Endodermal cell (in vitro differentiated cells): ENCODE data around the gene KCNN3. TPM values are rescaled to one million over a fixed set of nuclear protein-coding genes. Genes with fewer than 3 reads are reported as not detected.

ENCODE experiments used
- DNase-seq: peaks from one replicate; pipeline ENCODE4 v3.0.0-alpha.2; 2017
- H3K27ac ChIP-seq: 2 replicates; pipeline ENCODE4 v1.5.1; 2013; ENCODE audit warnings: mild to moderate bottlenecking, low read depth, low read length, moderate library complexity
- H3K27me3 ChIP-seq: 2 replicates; pipeline ENCODE4 v1.6.1; 2013; ENCODE audit warnings: mild to moderate bottlenecking, low read length, moderate library complexity; ENCODE audit not compliant: insufficient read depth, control insufficient read depth, poor library complexity, severe bottlenecking
- H3K36me3 ChIP-seq: 2 replicates; pipeline ENCODE4 v1.7.0; 2013; ENCODE audit warnings: mild to moderate bottlenecking, low read length, moderate library complexity; ENCODE audit not compliant: control insufficient read depth, insufficient read depth
- H3K4me1 ChIP-seq: one replicate; pipeline ENCODE4 v1.7.0; 2013; ENCODE audit warnings: low read length; ENCODE audit not compliant: control insufficient read depth, insufficient read depth
- H3K4me3 ChIP-seq: 2 replicates; pipeline ENCODE4 v1.5.1; 2013; ENCODE audit warnings: mild to moderate bottlenecking, low read length, moderate library complexity
- H3K9ac ChIP-seq: 2 replicates; pipeline ENCODE4 v1.6.1; 2013; ENCODE audit warnings: mild to moderate bottlenecking, low read length, moderate library complexity; ENCODE audit not compliant: poor library complexity, severe bottlenecking; ENCODE audit errors: extremely low read depth
- H3K9me3 ChIP-seq: 2 replicates; pipeline ENCODE4 v1.6.1; 2013; ENCODE audit warnings: mild to moderate bottlenecking, low read length, moderate library complexity; ENCODE audit not compliant: control insufficient read depth
- H3K27ac Mint-ChIP-seq: 2 replicates; pipeline ENCODE4 v1.8.0; 2020; ENCODE audit warnings: mixed read lengths
- H3K27me3 Mint-ChIP-seq: 2 replicates; pipeline ENCODE4 v1.8.0; 2021; ENCODE audit warnings: mild to moderate bottlenecking, mixed read lengths; ENCODE audit not compliant: insufficient read depth
- H3K36me3 Mint-ChIP-seq: 2 replicates; pipeline ENCODE4 v1.8.0; 2020; ENCODE audit warnings: low read depth, mixed read lengths
- H3K4me1 Mint-ChIP-seq: 2 replicates; pipeline ENCODE4 v1.8.0; 2020; ENCODE audit warnings: mixed read lengths
- H3K4me3 Mint-ChIP-seq: 2 replicates; pipeline ENCODE4 v1.8.0; 2020; ENCODE audit warnings: mild to moderate bottlenecking, moderate library complexity, mixed read lengths
- H3K9me3 Mint-ChIP-seq: 2 replicates; pipeline ENCODE4 v1.8.0; 2020; ENCODE audit warnings: mild to moderate bottlenecking, mixed read lengths
- CTCF ChIP-seq: fragments of 200-600 bp; sonication (generic); conservative IDR thresholded peaks from 2 replicates; pipeline ENCODE4 v1.5.0; 2021; ENCODE audit warnings: antibody characterized with exemption, mild to moderate bottlenecking
- WGBS, 2 experiments: methylation state at CpG; one replicate each; pipeline versions ENCODE4 v1.1.5 to v1.1.7; 2013; ENCODE audit warnings: missing lambda C conversion rate in 2 of 2, mixed read lengths in 1 of 2; ENCODE audit not compliant: insufficient coverage in 1 of 2, insufficient read length in 1 of 2; 5-methylcytosine and 5-hydroxymethylcytosine counted together
- total RNA-seq, 2 donors: library from RNA; stranded (reverse); fragmentation: NEBNext Ultra II Directional in 1 of 2; extraction: Animal tissue kit (Norgen Biotek cat#: 25700) in 1 of 2; gene quantifications; 2 replicates in 1 of 2; 3 replicates in 1 of 2; pipeline ENCODE4 v1.2.1, GENCODE V29; 2021

The KCNN3 gene
- total RNA-seq, 2 donors from 2014 or later: 0.57 to 0.75 TPM

DNA sequence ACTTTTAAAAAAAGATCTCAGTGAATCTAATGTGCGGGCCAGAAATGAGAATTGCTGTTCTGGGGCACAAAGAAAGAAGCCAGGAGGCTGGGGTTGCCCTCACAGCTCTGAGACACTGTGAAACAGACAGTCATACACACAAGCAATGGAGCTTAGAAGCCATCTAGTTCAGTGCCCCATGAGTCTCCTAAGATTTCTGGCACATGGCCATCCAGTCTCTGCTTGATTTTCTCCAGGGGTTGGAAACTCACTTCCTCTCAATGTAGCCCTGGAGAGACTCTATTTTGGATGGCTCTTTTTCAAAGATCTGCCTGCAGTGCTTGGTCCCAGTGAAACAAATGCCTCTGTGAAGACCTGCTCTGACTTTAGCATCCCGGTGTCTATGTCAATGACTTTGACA is 38.6 kb downstream of the KCNN3 start:
- H3K9me3 Mint-ChIP-seq: no peaks in the 10 kb centered on the region

GRCh38 chr1:154829062-154829461 is 41.0 kb downstream of the KCNN3 start:
- no peak overlapping the region for H3K9ac ChIP-seq
- DNase-seq: no peak
- no peak overlapping the region for H3K27ac ChIP-seq
- no peaks in the 10 kb centered on the region for H3K9me3 ChIP-seq
- 91 to 100% methylated on average over 2 to 5 of the region's 5 CpGs for WGBS, 2 experiments
- no peaks in the 10 kb centered on the region for H3K36me3 Mint-ChIP-seq
- H3K27me3 ChIP-seq: no peaks in the 10 kb centered on the region
- no peak overlapping the region for H3K4me3 ChIP-seq
- no peaks in the 10 kb centered on the region for H3K9me3 Mint-ChIP-seq
- peaks cover 2% of the 10 kb centered on the region for H3K4me1 Mint-ChIP-seq
- H3K27me3 Mint-ChIP-seq: peaks cover 1% of the 10 kb centered on the region
- no peak overlapping the region for H3K4me3 Mint-ChIP-seq
- no peak overlapping the region for H3K27ac Mint-ChIP-seq
- H3K36me3 ChIP-seq: no peaks in the 10 kb centered on the region
- no peak for TF ChIP-seq CTCF
- no peaks in the 10 kb centered on the region for H3K4me1 ChIP-seq

More for the DNA sequence above, 38.6 kb downstream of the KCNN3 start:
- Histone ChIP-seq H3K36me3 (no peaks in the 10 kb centered on the region), H3K4me1 (no peaks in the 10 kb centered on the region), H3K27me3 (no peaks in the 10 kb centered on the region), H3K27ac (no peak overlapping the region), H3K4me3 (no peak overlapping the region), H3K9ac (no peak overlapping the region), H3K9me3 (no peaks in the 10 kb centered on the region)
- Mint-ChIP-seq H3K36me3 (no peaks in the 10 kb centered on the region), H3K4me3 (no peak overlapping the region), H3K4me1 (peaks cover 2% of the 10 kb centered on the region), H3K27me3 (peaks cover 1% of the 10 kb centered on the region), H3K27ac (no peak overlapping the region)
- no peak for TF ChIP-seq CTCF
- no peak for DNase-seq
- 93 to 100% methylated on average over 2 of the region's 2 CpGs for WGBS, 2 experiments

GRCh38 chr1:154824179-154825000 is 45.7 kb downstream of the KCNN3 start:
- Mint-ChIP-seq H3K4me3 (no peak overlapping the region), H3K27me3 (peaks cover 1% of the 10 kb centered on the region), H3K4me1 (peaks cover 12% of the 10 kb centered on the region), H3K27ac (no peak overlapping the region), H3K36me3 (no peaks in the 10 kb centered on the region), H3K9me3 (no peaks in the 10 kb centered on the region)
- H3K4me1 ChIP-seq: no peaks in the 10 kb centered on the region
- no peaks in the 10 kb centered on the region for H3K27me3 ChIP-seq
- no peak overlapping the region for H3K4me3 ChIP-seq
- no peak overlapping the region for H3K9ac ChIP-seq
- no peaks in the 10 kb centered on the region for H3K9me3 ChIP-seq
- no peak for TF ChIP-seq CTCF
- DNase-seq: no peak
- no peaks in the 10 kb centered on the region for H3K36me3 ChIP-seq
- 93 to 100% methylated on average over 2 to 5 of the region's 5 CpGs for WGBS, 2 experiments
- no peak overlapping the region for H3K27ac ChIP-seq
